Panc1 (cell line): ENCODE data around the gene RAPGEF3. TPM values are rescaled to one million over a fixed set of nuclear protein-coding genes. Genes with fewer than 3 reads are reported as not detected.

ENCODE experiments used
- ATAC-seq: fragments of 200-7000 bp; cut with Tn5 transposase; 2 replicates; pipeline ENCODE4 v1.9.1; 2020; ENCODE audit warnings: mild to moderate bottlenecking, moderate library complexity
- BruUV-seq: library from RNA; stranded (reverse); fragments of 400-500 nt; replicated peaks from 2 replicates; lab custom pipeline; 2021; lab: Mats Ljungman, UMichigan
- CTCF ChIA-PET: fragments of 300-600 bp; sonication (Branson Sonifier 250); formaldehyde crosslinking; loops from one replicate; lab custom pipeline; 2022; ENCODE audit warnings: antibody characterized with exemption; lab: Charles Lee
- POLR2A ChIA-PET: fragments of 300-600 bp; sonication (Branson Sonifier 250); formaldehyde crosslinking; loops from one replicate; lab custom pipeline; 2022; ENCODE audit warnings: antibody characterized with exemption; lab: Charles Lee
- DNase-seq: peaks from one replicate; pipeline ENCODE4 v3.0.0-alpha.2; 2010; ENCODE audit warnings: low read depth, low spot score
- H3K27ac ChIP-seq: 2 replicates; pipeline ENCODE4 v1.5.1; 2011; ENCODE audit warnings: mild to moderate bottlenecking, low read length, inconsistent platforms
- H3K27me3 ChIP-seq: fragments of 200-500 bp; sonication (Bioruptor generic); 2 replicates; pipeline ENCODE4 v1.6.0; 2014; ENCODE audit warnings: low read length, inconsistent platforms; ENCODE audit not compliant: control insufficient read depth, insufficient read depth
- H3K36me3 ChIP-seq: fragments of 200-500 bp; sonication (Bioruptor generic); 2 replicates; pipeline ENCODE4 v1.5.1; 2014; ENCODE audit warnings: inconsistent platforms, mild to moderate bottlenecking, low read length, moderate library complexity; ENCODE audit not compliant: control insufficient read depth, insufficient read depth
- H3K4me1 ChIP-seq: 2 replicates; pipeline ENCODE4 v1.5.1; 2011; ENCODE audit warnings: inconsistent platforms, mild to moderate bottlenecking, low read length, moderate library complexity; ENCODE audit not compliant: control insufficient read depth, insufficient read depth
- H3K4me3 ChIP-seq, 2 experiments: 2 replicates each; pipeline ENCODE4 v1.5.1; 2011 to 2012; ENCODE audit warnings: low read depth in 2 of 2, low read length in 2 of 2, mild to moderate bottlenecking in 2 of 2, inconsistent platforms in 1 of 2, moderate library complexity in 1 of 2
- H3K9me3 ChIP-seq: fragments of 200-500 bp; sonication (Bioruptor generic); 2 replicates; pipeline ENCODE4 v1.5.1; 2014; ENCODE audit warnings: low read depth, mild to moderate bottlenecking, inconsistent platforms, low read length, moderate library complexity; ENCODE audit not compliant: control insufficient read depth, insufficient read depth
- CTCF ChIP-seq: fragments of 450-650 bp; IDR thresholded peaks from 2 replicates; pipeline ENCODE4 v1.5.1; 2017; ENCODE audit warnings: mild to moderate bottlenecking
- POLR2AphosphoS5 ChIP-seq: IDR thresholded peaks from 2 replicates; pipeline ENCODE4 v1.6.1; 2012; ENCODE audit warnings: mild to moderate bottlenecking, low read depth, low read length, moderate library complexity
- REST ChIP-seq, 2 experiments: IDR thresholded peaks; 2 replicates each; pipeline ENCODE4 v1.6.1; 2011 to 2012; ENCODE audit warnings: low read depth in 2 of 2, control low read depth in 1 of 2, low read length in 1 of 2, mild to moderate bottlenecking in 1 of 2, moderate library complexity in 1 of 2; ENCODE audit not compliant: insufficient read depth in 1 of 2
- SIN3A ChIP-seq: IDR thresholded peaks from 2 replicates; pipeline ENCODE4 v1.6.1; 2012; ENCODE audit warnings: low read depth, mild to moderate bottlenecking, low read length, moderate library complexity, borderline replicate concordance; ENCODE audit not compliant: insufficient read depth
- TCF7L2 ChIP-seq: IDR thresholded peaks from 2 replicates; pipeline ENCODE4 v1.6.1; 2011; ENCODE audit warnings: mild to moderate bottlenecking, low read depth, low read length, inconsistent platforms
- in situ Hi-C: cut with HindIII; loops from 2 replicates; pipeline ENCODE4 v1.10.0; 2016; ENCODE audit warnings: low sequenced_read_pairs, low pct_unique_long_range_greater_than_20kb
- intact Hi-C: fragments of 100-400 bp; cut with micrococcal nuclease; formaldehyde crosslinking; loops from one replicate; pipeline ENCODE4 v1.10.0; 2022; ENCODE audit not compliant: unreplicated experiment
- total RNA-seq: library from RNA; stranded (reverse); gene quantifications from one replicate; pipeline ENCODE4 v1.2.1, GENCODE V29; 2021; ENCODE audit not compliant: unreplicated experiment

The RAPGEF3 gene
- total RNA-seq, 1 experiment from 2014 or later = 5.8 TPM

GRCh38 chr12:47783024-47783755 lies 24.5 kb upstream of the RAPGEF3 start:
- in situ Hi-C loops = no loop called here
- POLR2A ChIA-PET = no interaction called here
- peaks cover 5% of the 10 kb centered on the region for H3K36me3 ChIP-seq
- no peak for TF ChIP-seq CTCF
- no peak for TF ChIP-seq SIN3A
- no peak for TF ChIP-seq POLR2AphosphoS5
- no peak for TF ChIP-seq TCF7L2
- H3K27ac ChIP-seq = no peak overlapping the region
- intact Hi-C loops = loop anchor here (5.0 kb wide), 1 partner anchor 54 kb away; no protein-coding TSS in a partner anchor
- no peak overlapping the region for H3K4me3 ChIP-seq
- H3K4me1 ChIP-seq = peaks cover 3% of the 10 kb centered on the region; the same call in 1 of the 2 replicates
- ATAC-seq (no peak), DNase-seq (no peak)
- TSS peak; percentile 37 for BruUV-seq
- CTCF ChIA-PET = no interaction called here
- H3K9me3 ChIP-seq = no peaks in the 10 kb centered on the region
- H3K27me3 ChIP-seq = no peaks in the 10 kb centered on the region

GRCh38 chr12:47782372-47782770 lies 23.7 kb upstream of the RAPGEF3 start:
- ATAC-seq (no peak), DNase-seq (no peak)
- POLR2A ChIA-PET = no interaction called here
- no peak overlapping the region for H3K4me3 ChIP-seq
- no TSS peak for BruUV-seq
- peaks cover 11% of the 10 kb centered on the region for H3K4me1 ChIP-seq
- H3K27me3 ChIP-seq = no peaks in the 10 kb centered on the region
- no peak for TF ChIP-seq REST (IDR thresholded peaks at IDR 0.05; ENCODE audit: insufficient read depth in 1 of 2, low read depth in 2 of 2, low read length in 1 of 2)
- TF ChIP-seq POLR2AphosphoS5 = no peak
- no peak for TF ChIP-seq TCF7L2
- no peak for TF ChIP-seq CTCF
- intact Hi-C loops = loop anchor here (5.0 kb wide), 1 partner anchor 55 kb away; no protein-coding TSS in a partner anchor
- in situ Hi-C loops = no loop called here
- CTCF ChIA-PET = interaction anchor here (1.0 to 3.5 kb wide), 2 partner anchors 53 to 56 kb away, joined by 3 to 18 read pairs; no protein-coding TSS in a partner anchor
- H3K27ac ChIP-seq = no peak overlapping the region
- no peaks in the 10 kb centered on the region for H3K9me3 ChIP-seq
- peaks cover 5% of the 10 kb centered on the region for H3K36me3 ChIP-seq
